HG03575 (cell line): ENCODE results near the gene FNDC5.
"Not testable (repeated sequence)": the region's sequence is repeated elsewhere in the genome, so short reads cannot be mapped to it uniquely, and the experiment has no call there.

Source experiments
- ATAC-seq: cut with Tn5 transposase; IDR thresholded peaks from one replicate; pipeline ENCODE4 v1.9.1; 2021; ENCODE audit not compliant: unreplicated experiment, insufficient number of reproducible peaks, low FRiP score; ENCODE audit errors: extremely low read depth

FNDC5 gene

DNA sequence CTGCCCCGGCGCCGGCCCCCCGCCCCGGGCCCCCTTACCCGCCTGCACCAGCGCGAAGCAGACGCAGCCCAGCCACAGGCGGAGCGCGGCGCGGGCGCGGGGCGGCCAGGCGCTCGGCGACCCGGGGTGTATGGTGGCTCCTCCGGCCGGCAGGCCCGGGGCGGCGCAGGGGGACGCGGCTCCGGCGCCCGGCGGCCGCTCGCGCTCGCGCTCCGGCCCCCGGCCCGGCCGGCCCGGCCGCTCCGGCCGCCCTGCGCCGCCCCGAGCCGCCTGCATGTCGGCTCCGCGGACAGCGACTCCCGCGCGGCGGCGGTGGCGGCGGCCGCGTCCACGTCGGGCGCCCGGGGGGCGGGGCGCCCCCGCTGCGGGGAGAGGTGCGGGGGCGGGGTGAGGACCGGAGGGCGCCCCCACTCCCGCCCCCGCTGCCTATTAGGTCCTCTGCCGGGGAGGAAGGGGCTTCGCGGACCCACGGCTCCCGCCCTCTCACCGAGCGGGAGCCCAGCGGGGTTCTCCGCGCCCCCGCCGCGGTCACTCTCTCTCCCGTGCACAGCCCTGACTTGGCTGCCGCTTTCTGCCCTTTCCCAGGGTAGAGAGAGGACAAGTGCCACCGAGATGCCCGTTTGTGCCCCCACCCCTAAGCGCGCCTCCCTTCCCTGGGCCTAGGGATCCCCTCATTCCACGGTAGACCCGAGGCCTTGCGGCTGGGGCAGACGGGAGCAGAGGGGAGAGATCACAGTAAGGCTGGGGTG, at the start of gene FNDC5:
TSS of gene FNDC5 (minus strand) at position 298 of the 749 bp plus-strand sequence.
- ATAC-seq: no peak

DNA sequence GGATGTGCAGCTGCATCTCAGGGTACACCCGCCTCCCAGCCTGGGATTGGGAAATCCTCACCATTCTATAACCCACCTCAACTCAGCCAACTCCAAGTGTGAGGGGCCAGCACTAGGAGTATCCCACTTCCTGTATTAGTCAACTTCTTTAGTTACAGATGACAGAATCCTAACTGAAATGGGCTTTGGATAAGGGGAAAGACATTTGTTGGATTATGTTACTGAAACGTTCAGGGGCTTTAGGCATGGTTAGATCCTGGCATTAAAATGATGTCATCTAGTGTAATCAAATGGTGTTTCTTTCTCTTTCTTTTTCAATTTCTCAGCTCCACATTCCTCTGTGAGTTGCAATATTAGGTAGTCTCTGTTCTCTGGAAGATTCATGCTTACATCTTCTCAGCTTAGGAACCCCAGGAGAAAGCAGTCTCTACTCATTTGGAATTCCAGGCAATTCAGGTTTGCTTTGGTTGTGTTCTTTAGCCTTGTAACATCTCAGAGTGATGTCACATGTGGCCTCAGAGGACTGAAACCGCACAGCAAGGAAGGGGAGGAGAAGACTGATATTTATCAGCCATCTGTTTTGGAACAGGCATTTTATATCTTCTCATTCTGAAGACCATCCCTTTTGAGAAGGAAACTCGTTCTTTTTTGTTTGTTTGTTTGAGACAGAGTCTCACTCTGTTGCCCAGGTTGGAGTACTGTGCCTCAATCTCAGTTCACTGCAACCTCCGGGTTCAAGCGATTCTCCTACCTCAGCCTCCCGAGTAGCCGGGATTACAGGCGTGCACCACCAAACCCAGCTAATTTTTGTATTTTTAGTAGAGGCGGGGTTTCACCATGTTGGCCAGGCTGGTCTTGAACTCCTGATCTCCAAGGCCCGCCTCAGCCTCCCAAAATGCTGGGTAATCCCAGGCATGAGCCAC, 49.4 kb upstream of the FNDC5 start:
- no peak for ATAC-seq

DNA sequence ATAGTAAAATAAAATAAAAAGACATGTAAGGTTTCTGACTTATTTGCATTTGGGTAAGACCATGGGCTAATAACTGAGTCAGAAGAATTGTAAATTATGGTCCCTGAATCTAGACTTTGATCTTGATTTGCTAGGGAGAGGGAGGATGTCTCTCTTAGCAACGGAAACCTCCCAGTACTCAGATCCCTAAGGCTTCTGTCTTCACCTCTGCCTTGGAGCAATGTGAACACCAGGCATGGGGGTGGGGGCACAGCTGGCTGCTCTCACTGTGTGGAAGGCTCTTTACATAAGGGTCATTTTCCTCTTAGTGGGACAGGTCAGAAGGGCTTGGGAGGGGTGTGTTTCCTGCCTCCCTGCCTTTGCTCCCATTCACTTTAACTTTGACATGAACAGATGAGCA, 47.5 kb upstream of the FNDC5 start:
- ATAC-seq: no peak

DNA sequence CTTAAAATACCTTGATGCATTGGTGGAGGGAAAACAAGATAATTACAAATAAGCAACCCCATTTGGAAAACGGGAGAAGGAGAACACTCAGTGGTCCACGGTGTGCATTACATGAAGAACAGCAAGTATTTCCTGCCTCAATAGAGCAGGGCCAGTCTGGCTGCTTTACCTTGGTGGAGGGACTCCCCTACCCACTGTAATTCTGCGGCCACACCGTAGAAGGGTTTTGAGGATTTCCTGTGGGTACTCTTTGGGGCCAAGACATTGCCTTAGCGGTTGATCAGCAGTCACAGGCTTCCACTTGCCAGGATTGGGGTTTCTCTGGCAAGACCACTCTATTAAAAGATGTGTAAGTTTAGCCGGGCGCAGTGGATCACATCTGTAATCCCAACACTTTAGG, 46.8 kb upstream of the FNDC5 start:
- ATAC-seq: no peak

DNA sequence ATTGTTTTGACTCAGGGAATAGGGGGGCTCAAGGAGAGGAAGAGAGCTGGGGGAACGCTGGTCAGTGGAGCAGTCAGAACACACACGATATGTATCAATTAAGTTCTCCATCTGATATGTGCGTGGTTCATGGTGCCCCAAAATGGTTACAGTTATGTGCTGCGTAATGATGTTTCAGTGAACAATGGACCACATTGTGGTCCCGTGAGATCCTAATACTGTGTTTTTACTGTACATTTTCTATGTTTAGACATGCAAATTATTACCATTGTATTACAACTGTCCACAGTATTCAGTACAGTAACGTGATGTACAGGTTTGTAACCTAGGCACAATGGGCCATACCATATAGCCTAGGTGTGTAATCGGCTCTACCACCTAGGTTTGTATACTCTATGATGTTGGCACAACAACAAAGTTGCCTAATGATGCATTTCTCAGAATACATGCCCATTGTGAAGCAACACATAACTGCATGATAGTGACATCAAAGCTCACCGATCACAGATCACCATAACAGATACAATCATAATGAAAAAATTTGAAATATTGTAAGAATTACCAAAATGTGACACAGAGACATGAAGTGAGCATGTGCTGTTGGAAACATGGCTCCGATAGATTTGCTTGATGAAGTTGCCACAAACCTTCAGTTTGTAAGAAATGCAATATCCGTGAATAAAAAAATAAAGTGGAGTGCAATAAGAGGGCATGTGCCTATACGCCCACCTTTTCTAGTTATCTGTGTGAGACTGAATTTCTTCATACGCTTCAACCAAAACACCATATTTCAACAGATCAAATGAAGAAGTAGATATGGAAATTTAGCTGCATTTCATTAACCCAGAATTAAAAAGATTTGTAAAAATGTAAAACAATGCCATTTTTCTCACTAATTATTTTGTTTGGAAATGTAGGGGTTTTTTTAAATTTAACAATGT, 45.3 kb upstream of the FNDC5 start:
- ATAC-seq: no peak

DNA sequence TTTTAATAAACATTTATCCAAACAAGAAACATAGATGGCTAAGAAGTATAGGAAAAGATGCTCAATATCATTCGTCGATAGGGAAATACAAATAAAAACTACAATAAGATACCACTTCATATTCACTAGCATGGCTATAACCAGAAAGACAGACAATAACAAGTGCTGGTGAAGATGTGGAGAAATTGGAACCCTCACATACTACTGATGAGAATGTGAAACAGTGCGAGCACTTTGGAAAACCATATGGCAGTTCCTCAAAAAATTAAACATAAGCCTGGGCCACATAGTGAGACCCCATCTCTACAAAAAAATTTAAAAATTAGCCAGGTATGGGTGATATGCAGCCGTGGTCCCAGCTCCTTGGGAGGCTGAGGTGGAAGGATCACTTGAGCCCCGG, 39.6 kb upstream of the FNDC5 start:
- ATAC-seq: no peak

DNA sequence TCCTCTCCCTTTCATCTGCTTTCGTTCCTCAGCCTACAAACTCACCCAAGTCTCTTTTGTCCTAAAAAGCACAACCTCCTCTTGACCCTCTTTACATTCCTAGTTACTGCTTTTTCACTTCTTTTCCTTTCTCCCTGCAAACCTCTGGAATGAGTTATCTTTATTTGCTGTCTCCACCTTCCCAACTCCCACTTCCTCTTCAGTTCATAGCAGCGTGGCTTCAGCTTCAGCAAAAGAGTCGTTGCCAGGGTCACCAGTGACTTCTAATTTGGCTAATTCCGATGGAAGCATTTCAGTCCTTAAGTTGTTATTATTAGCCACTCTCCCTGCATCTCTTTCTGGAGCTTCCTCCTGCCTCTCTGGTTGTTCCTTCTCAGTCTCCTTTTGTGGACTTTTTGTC, 36.7 kb upstream of the FNDC5 start:
- no peak for ATAC-seq

DNA sequence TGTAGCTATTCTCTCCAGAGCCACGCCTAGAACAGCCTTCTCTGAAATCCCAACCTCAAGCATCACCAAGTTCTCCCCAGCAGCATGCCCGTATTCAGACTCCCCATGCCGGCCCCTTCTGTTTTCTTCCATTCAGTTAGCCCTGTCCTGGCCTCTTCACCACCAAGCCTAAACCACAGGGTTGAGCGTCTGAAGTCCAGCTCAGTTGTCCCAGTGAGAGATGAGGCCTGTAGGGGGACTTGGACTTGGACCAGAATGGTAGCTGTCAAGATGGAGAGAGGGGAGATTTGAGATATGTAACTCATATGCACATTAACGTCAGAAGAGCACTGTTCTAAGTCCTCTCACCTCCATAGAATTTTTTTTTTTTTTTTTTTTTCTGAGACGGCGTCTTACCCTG, 35.9 kb upstream of the FNDC5 start:
- no peak for ATAC-seq

DNA sequence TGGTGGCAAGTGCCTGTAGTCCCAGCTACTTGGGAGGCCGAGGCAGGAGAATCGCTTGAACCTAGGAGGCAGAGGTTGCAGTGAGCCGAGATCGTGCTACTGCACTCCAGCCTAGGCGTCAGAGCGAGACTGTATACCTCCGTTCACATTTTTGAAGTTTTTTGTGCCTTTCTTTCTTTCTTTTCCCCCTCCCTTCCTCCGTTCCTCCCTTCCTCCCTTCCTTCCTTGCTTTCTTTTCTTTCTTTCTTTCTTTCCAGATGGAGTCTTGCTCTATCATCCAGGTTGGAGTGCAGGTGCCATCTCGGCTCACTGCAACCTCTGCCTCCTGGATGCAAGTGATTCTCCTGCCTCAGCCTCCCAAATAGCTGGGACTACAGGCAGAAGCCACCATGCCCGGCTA, 34.9 kb upstream of the FNDC5 start:
- not testable (repeated sequence) for ATAC-seq

DNA sequence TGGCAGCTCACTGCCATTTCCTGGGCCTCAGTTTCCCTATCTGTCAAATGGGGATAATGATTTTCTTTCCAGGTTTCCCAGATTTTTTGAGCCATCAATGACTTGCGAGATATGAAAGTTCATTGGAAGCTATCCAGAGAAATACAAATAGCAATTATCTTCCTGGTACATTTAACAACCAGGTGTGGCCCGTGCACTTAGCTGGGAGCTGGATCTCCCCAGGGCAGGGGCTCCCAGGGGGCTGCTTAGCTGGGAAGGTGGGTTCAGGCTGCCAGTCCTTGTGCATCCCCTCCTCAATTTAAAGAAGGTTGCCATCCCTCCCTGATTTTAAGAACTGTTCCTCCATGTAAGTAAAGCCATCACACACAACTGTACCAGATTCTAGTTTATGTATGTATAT, 34.1 kb upstream of the FNDC5 start:
- no peak for ATAC-seq

DNA sequence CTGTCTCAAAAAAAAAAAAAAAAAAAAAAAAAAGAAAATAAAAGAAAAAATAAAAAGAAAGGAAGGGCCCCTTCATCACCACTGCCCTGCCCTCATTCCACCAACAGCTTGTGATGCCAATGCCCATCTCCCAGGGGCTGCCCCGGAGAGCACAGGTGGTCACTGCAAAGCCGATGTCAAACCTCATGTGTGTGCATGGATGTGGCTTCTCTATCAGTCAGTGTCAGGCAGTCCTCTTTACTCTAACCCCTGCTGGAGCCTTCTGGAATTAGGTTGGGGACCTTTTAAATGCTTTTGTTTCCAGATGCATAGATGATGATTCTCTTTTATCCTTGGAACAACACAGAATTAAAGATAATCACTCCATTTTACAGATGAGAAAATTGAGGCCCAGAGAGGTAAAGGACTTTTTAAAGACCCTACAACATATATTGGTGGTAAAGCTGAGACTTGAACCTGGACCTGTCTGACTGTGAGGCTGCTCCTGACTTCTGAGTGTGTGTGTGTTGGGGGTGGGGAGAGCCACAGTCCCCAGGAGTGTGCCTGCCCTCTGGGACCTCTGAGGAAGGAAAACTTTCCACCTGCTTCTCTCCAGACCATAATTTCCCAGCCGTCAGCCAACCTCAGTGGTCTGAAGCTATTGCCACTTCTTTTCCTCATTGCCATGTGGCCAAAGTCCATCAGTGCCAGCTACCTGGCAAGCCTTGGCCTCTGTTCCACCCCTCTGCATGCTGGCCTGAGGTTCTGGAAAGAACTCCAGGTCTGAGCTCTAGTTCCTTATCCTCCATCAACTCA, 33.5 kb upstream of the FNDC5 start:
- ATAC-seq: no peak

DNA sequence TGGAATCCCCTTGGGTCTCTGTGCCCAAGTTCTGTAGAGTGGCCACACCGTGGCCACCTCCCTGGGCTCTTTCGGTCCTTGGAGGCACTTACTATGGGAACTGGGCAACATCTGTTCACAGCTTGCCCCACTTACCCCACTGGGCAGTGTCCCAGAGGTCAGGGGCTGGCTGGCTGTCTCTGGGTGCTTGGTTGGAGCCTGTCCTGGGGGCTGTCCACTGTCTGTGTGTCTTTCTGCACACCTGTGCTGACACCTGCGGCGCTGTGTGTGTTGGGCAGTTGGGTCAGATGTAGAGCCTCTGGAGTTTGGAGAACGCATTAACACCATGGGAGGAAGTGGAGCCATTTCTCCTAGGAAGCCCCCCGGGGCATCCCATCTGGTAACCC, 31.8 kb upstream of the FNDC5 start:
- no peak for ATAC-seq

DNA sequence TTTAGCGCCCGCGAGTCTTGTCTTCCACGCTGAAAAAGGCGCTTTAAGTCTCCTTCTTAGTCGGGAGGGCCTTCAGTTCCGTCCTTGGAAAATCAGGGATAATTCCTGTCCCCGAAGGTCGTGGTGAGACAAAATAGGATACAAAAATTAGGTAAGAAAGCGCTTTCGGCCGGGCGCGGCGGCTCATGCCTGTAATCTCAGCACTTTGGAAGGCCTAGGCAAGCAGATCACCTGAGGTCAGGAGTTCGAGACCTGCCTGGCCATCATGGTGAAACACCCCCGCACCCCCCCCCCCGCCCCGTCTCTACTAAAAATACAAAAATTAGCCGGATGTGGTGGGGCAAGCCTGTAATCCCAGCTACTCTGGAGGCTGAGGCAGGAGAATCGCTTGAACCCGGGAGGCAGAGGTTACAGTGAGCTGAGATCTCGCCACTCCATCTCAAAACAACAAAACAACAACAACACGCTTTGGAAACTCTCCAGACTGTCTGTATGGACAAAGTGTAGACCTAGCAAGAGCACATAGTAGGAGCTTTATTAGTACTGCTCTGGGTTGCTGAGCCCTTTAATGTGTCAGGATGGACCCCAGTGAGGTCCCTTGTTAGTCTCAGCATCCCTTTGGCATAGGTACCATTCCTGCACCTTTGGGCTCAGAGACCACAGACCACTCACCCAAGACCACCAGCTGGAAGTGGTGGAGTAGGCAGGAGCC, 31.3 kb upstream of the FNDC5 start:
- no peak for ATAC-seq

DNA sequence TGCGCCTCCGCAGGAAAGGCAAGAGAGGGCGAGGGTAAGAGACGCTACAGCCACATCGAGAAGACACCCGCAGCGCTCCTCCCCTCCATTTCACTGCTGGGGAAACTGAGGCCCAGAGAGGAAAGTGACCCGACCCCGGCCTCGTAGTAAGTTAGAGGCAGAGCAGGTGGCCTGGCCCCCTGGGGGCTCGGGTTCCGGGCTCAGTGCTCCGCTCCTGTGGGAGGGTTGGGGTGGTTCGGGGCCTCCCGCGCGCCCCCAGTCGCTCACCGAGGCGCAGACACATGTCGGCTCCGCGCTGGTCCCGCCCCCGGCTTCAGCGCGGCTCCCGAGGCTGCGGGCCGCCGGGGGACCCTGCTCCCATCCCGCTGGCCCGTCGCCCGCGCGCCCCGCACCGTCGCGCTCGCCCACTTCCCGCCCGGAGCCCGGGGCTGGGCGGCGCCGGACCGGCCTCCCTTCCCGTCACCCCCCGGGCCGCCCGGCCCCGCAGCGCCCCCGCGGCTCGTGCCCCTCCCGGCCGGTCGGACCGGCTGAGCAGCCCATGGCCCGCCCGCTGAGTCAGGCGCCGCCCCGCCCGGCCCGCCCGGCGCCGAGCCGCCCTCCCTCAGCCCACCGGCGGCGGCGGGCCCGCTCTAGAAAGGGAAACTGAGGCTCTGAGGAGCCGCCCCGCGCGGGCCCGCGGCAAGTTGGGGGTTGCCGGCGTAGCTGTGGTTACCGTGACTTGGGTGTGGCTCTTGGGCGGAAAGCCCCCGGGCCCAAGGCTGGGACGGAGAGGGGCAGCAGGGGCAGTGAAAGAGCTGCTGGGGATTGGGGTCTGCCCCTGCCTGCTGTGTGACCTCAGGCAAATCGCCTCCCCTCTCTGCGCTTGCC, 30.5 kb upstream of the FNDC5 start, which contains the start of gene TMEM54:
TSS of gene TMEM54 (minus strand) at position 434 of the 867 bp plus-strand sequence. CDS start at position 283, 151 bp downstream.
- no peak for ATAC-seq

DNA sequence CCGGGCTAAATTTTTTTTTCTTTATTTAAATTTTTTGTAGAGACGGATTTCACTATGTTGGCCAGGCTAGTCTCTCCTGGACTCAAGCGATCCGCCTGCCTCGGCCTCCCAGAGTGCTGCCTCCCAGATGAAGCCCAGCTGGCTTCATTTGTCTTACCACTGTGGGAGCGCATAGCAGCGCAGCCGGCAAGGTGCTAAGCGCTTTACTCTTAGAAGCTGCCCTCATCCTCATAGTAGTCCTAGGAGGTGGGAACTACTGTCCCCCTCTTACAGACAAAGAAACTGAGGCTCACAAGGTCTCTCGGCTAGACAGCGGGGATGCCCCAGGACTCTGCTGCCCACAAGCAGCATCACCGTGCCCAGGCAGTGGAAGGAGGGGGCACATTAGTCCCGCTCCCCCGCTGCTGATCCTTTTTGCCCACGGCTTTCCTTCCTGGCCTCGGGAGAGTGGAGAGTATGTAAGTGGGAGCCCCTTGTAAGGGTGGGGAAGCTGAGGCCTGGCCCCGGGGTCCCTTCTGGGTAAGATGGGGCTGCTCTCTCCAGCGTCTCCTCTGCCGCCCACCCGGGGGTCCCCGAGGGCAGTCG, 29.8 kb upstream of the FNDC5 start:
- no peak for ATAC-seq

DNA sequence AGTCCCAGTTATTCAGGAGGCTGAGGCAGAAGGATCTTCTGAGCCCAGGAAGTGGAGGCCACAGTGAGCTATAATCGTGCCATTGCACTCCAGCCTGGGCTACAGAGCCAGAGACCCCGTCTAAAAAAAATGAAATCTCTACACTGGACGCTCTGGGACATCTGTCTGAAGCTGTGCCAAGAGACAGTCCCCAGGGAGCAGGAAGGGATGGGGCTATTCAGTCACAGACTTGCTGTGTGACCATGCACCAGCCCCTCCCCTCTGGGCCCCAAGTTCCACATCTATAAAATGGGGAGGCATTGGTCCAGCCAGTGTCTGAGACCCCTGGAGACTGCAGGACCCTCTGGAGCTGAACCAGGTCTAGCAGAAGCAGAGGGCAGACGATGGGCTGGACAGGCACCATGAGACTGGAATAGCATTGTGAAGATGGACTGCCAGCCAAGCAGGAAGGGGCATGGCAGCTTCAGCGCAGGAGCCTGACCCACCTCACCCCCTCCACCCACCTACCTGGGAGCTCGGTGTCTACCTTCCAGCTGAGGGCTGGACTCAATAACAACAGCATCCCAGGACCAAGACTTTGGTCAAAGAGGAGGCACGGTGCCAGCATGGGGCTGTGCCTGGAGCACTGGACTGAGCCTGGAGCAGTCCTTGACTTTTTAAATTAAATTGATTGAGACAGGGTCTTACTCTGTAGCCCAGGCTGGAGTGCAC, 29.0 kb upstream of the FNDC5 start:
- no peak for ATAC-seq
